Stimulated activated CD8-positive, alpha-beta memory T cell treated with anti-CD3 and anti-CD28 coated beads, Interleukin-7, amount 100 ng/mL, for 1 hour (primary cell): ENCODE results near the gene CHRNA4.

Experiments
- DNase-seq, 2 donors: peaks; one replicate each; pipeline ENCODE4 v3.0.0-alpha.2; 2020; ENCODE audit warnings: low read depth in 2 of 2

The CHRNA4 gene

DNA sequence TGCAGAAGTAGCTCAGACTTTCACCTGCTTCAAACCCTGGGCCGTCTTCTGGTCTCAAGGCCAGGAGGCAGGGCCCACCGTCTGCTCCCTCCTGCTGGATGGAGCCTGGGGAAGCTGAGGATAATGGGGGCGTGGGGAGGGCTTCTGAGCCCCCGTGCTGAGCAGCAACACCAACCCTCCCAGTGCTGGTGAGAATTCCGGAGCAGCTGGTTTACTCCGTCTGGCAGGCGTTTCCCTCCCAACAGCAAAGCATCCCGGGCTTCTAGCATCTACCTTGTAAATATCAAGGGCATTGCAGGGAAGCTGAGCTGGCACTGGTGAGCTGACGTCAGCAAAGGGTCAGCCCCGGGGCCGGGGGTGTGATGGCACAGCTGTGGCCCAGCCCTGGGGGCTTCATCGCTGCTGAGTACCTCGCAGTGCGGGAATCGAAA, 16.8 kb upstream of the CHRNA4 start:
- DNase-seq: no peak

DNA sequence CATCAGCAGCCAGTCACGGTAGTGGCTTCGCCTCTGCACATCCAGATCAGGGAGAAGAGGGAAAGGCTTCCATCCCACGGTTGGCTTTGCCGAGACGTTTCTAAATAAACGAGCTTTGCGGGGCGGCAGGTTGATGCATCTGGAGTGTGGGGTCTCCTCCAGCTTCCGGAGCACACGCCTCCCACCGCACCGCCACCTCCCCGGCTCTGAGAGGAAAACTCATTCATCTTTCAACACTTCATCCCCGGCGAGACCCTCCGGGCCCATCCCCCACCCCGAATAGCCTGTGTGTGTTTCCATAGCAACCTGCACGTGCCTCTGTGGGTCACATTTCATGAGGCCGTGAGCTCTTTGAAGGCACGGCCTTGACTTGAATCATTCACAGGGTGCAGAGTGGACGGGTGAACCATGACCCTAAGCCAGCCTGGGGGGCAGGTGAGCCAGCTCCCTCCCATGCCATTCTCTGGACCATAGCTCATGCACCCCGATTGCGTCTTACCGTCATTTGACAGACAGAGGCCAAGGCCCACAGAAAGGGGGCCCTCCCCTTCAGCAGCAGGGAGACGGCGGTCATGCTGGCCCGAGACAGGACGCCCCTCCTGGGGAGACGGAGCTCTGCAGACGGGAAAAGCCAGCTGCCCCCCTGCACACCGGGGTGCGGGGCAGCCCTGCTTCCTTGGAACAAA, 16.2 kb upstream of the CHRNA4 start:
- DNase-seq: no peak

DNA sequence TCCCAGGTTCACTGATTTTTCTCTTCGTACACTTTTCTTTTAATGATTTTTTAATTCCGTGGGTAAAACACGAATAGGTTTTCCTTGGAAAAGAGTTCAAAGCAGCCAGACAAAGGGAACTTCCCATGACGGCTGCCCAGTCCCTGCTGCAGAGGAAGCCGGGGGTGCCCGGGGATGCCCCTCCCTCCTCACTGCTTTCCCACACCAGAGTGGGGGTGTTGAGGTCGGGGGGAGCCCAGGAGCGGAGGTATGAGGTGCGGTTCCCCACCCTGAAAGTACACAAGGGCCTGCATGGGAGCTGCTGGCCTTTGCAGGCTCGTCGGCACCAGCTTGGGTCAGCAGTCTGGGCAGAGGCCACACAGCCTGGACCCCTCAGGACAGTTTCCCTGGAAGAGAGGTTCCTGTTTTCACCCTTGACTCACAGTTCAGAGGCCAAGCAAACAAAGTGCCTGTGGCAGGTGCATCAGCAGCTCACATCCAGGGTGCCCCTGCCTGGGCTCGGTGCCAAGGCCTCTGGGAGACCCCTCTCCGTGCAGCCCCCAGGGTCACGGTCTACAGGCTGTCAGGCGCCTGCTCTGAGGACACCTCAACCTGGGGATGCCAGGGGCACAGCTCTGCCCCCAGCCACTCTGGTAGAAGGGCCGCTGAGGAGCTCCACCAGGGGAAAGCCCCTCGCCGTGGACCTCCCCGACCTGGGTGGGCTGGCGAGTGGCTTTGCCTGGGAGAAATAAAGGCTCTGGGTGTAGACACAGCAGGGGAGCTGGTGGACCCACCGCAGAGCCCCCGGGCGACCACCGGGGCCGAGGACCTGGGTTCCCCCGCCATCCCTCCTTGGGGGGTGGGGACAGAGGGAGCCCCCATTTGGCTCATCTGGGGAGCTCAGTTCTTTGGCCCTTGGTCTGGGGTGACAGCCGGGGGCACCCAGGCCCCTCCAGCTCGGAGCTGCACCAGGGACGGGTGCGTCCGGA, 15.4 kb upstream of the CHRNA4 start:
- DNase-seq: no peak

DNA sequence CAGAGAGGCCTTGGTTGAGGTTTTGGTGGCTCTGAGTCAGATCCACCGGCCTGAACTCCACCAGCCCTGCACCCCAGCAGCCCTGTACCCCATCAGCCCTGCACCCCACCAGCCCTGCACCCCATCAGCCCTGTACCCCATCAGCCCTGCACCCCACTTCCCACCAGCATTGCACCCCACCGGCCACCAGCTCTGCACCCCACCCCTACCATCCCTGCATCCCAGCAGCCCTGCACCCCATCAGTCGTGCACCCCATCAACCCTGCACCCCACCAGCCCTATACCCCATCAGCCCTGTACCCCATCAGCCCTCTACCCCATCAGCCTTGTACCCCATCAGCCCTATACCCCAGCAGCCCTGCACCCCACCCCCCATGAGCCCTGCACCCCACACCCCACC, 14.3 kb upstream of the CHRNA4 start:
- DNase-seq: no peak

DNA sequence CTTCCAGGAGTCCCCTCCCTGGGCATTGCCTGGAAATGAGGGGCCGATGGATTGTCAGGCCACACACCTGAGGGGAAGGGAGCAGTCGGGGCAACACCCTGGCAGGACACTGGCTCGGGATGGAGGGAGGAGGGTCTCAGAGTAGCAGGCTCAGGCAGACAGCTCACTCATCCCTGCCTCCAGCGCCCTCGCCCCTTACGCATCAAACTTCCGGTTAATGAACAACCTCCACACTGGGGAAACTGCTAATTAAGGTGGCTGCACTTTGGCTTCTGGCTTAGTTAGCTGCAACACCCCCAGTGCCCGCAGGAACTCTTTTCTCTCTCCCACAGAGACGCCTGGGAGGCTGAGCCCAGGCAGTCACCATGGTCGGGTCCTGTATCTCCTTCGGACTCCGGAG, 13.4 kb upstream of the CHRNA4 start:
- DNase-seq: no peak

DNA sequence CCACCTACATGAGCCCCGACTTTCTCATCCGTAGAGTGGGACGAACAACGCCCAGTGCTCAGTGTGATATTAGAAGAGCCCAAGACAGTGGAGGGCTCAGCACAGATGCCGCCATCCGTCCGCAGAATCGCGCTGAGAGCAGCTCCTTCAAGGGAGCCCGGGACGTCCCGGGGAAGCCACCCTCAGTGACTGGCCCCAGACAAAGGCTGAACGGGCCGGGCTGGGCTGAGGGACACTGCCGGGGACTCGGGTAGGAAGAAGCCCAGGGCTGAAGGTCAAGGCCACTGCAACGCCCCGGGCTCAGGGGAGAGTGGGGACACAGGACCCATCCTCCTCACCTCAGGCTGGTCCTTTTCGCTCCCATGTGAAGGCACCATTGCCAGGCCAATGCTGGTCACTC, 12.8 kb upstream of the CHRNA4 start:
- no peak for DNase-seq

DNA sequence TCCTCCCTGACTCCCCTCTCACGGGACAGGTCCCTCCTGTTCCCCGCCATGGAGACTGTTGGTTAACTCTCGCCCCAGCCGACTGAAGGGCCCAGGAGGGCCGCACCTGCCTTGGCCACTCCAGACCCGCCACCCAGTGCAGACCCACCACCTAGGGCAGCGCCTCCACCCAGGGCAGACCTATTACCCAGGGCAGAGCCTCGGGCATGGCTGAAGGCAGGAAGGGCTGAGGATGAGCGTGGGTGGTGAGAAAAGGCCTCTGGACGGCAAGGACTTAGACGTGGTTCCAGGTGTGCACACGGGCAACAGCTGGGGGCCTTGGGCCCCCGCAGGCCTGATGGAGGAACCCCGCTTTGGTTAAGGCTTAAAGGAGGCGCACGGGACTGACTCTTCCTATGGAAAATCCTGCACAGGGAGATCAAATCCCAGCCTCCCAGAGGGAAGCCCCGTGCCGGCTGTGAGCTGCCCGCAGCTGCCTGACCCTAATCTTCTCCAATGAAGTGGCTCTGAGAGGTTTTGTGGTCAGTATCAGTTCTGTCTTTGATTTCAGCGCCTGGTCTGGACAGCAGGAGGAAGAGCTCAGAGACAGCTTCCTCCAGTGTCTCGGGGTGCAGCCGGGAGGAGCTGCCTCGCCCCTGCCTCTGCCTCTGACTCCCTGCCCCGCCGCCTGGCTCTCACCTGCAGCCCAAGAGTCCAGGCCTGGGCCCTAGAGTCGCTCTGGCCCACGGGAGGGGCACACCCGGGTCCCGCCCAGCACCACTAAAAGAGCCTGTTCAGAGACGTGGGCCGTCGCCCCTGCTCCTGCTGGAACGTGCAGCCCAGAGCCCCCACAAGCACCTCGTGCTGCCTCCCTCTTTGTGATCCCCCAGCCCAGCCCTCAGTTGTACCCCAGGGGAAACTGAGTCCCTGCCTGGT, 12.1 kb upstream of the CHRNA4 start:
- DNase-seq: no peak

DNA sequence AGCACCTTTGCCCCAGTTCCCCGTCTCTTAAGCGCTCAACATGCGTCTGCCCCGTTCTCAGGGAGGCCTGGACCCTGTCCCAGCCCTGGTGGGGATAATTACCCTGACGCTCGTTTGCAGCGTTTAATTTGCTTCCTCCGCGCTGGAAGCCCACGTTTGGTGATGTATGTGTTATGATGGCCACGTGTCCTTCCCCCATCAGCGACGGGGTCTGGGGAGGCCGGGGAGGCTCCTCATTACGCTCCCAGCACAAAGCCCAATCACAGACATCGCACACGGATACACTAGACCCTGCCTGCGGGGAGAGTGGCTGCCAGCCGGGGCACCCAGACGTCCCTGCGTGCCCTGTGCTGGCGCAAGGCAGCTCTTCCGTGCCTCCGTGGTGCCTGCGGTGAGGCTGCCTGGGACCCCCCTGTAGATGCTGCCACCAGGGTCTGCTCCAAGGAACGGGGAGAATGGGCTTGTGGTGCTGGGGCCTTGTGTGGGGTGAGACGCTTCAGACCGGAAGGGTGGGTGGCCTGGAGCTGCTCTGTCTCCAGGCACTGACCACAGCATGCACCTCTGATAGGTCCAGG, 10.2 kb upstream of the CHRNA4 start:
- no peak for DNase-seq

DNA sequence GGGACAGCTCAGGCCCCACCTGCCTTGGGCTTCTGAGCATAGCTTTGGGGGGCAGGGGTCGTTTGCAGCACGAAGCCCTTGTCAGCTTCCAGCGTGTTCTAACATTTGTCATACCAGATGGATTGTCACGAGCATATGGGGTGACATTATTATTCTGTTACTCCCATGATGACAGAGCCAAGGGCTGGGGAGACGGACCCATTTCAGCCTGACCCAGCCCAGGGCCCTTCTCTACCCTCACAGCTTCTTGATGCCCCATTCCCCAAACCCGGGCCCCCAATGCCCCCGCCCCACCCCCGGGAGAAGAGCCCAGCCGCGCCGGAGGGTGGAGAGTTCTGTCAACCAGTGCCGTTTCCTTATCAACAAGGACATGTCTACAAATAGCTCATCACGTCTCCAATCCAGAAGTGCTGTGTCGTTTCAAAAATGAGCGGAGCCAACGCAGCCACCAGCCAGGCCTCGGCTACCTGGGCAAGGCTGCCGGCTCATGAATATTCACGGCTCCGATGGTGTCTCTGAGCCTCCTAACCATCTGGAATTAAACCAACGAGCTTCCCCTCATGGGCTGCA, 9.6 kb upstream of the CHRNA4 start:
- DNase-seq: no peak

DNA sequence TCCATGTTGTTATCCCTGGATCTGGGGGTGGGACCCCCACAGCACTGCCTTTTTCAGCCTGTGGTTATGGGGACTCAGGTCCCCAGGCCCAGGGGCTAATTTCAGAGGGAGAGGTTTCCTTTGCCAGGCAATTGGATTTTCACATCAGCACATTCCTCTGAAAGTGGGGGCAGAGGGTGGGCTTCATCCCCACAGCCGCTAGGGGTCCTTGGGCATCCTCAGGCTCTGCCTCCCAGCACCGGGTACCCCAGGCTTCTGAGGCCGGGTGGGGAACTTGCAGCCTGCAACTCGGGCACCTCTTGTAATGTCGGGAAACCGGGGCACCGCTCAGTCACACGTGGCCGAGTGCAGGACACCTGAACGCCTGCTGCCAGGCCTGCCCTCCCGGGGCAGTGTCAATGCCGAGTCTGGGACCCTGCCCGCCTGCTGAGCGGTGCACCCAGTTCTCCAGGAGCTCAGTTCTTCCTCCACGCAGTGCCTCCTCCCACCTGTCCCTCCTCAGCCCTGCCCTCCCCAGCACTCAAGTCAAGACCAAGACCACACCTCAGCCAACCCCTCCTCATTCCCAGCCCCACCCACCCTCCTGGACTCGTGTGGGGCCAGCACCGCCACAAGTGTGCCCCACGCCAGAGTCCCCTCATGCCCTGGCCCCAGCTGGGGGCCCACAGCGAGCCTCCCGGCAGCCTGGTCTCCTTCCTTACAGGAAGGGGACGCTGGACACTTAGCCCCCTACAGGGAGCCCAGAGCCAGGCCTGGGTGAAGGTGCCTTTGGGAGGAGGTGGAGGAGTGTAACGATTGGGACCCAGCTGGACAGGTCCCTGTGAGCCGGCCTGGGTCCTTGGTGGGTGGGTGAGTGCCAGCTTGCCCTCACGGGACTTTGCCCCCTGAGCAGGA, 8.8 kb upstream of the CHRNA4 start:
- no peak for DNase-seq

DNA sequence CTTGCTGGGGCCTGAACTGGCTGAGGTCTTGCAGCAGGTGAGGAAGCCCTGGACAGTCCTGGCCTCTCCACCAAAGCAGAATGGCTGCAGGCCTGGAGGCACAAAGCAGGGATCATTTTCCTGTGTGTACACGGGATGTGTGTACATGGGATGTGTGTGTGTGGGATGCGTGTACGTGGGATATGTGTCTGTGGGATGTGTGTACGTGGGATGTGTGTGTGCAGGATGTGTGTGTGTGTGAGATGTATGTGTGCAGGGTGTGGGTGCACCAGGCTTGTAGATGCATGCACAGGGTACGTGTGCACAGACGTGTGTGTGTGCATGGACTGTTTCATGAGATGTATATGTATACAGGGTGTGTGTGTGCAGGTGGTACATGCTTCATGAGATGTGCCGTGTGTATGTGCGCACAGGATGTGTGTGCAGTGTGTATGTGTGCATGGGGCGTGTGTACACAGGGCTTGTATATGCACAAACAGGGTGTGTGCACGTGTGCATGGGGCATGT, 7.9 kb upstream of the CHRNA4 start:
- DNase-seq: no peak

DNA sequence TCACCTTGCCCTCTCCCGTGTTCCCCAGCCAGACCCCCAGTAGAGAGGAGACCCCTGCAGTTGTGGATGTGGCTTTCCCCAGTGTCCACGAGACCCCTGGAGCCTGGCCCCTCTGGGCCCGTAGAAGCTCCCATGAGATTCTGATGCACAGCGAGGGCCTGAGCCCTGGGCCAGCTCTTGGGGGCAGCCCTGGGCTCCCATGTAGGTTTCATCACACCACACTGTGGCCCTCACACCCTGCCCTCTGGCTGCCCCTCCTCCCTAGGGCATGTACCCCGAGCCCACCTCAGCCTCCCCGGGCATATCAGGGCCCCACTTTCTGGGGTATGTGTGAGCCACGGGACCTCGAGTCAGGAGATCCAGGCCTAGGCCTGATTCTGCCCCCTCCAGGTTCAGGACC, 7.0 kb upstream of the CHRNA4 start:
- no peak for DNase-seq

DNA sequence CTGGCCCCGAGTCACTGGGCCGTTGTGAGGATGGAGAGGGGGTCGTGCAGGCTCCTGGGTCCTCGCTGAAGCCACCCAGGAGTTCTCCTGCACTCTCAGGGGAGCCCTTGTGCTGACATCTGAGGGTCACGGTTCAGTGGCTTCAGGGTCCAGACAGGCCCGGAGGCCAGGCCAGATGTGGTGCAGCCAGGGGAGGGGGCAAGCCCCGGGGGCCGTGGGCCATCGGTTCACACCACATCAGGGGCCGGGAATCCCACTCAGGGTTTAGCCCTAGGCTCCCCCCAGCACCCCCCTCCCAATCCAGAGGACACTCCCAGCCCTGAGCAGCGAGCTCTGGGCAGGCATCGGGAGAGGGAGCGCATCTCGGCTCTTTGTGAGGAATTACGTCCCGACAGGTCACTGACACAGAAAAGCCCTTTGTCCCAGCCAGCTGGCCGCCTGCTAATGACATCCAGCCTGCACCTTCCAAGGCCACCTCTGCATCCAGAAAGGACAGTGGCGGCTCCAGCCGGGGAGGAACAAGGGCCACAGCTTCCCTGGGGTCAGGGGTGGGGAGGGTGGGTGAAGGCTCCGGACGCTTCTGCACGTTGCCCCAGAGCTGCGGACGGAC, 6.4 kb upstream of the CHRNA4 start:
- DNase-seq: no peak

DNA sequence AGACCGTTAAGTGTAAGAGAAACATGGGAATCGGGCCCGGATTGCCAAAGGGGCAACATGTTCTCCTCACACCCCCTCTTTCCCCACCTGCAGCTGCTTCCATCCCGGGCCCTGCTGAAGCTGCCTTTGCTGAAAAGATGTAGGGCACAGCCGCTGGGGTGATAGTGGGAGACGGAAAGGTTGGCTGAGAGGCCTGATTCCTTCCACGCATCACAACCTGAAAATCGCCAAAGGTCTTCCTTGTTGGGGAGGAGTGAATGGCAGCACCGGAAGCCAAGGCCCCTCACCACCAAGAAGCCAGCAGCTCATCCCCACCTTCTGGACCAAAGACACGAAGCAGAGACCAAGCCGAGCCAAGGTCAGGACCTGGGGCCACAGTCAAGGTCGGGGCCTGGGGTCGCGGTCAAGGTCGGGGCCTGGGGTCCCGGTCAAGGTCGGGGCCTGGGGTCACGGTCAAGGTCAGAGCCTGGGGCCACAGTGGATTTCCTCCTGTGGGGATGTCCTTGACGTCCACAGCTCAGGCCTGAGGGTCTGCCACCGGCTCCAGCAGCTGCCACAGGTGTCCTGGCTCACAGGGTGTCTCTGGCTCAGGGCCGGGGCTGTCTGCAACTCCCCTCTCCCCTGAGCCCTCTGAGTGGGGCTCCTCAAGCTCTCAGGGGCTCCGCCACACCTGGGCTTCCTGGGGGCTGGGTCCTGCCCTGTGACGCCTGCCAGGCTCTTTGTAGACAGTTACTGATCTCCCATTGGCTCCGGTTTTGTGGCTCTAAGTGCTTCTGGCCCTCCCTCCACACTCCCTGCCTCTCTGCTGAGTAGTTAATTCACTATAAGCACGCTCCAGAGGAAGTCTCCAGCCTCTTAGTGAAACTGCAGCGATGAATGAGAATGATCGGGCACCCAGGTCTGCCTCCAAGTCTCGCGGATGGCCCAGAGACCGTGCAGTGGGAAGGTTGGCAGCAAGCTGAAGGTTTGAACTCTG, 5.5 kb upstream of the CHRNA4 start:
- DNase-seq: no peak

DNA sequence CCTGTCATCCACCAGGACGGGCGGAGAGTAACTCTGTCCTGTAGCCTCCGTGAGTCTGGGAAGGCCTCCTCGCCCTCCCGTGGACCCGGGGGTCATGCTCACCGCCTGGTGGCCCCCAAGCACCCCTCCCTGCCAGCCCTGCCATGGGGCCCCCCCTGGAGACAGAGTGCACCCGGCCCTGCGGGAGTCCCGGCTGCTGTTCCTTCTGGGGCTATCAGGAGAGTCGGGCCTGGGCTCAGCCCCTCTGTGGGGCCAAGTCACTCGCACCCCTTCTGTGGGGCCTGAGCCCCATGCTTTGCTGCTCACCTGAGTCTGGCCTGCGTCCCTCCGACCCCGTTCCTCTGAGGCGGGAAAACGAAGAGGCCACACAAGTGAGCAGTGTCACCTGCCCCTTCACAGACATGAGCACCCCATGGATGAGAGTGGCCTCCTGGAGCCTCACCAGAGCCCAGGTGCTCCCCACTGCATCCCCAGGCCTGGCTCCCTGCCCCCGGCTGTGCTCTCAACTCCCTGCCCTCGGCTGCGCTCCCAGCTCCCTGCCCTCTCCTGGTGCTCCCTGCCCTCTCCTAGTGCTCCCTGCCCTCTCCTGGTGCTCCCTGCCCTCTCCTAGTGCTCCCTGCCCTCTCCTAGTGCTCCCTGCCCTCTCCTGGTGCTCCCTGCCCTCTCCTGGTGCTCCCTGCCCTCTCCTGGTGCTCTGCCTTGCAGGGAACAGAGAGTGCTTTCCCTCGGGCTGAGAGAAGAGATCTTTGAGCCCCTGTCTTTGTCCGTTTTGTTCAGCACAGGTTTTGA, 4.6 kb upstream of the CHRNA4 start:
- DNase-seq: no peak

DNA sequence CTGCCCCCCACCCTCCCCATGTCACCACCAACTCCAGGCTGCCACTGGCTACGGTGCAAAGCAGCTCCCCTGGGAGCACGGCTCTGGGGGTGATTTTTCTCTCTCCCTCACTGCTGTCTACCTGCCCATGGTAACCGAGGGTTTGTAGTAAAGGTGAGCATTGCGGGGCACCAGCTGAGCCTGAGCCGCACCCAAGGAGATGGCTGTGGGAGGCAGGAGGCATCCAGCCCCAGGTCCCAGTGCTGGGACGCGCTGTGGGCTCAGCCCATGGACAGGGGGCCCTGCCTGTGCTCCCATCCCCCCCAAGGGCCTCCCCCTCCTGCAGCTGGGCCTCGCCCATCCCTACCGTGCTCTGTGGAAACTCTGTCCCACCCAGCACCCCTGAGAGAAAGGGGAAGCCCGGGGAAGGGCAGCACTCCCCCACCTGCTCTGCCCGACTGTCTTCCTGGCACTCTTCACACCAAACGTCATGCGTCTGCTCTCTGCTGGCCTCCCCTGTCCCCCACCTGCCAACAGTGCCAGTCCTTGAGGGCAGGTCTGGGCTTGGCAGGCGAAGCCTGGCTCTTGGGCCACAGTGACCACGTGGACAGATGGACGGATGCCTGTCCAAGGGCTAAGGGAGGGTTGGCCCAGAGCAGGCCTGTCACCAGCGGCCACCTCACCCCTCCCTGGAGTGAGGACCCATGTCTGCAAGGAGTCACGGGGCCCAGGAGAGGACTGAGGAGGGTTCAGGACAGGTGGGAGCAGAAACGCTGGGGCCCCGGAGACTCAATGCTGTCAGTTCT, 3.8 kb upstream of the CHRNA4 start:
- no peak for DNase-seq
